HG03558 (cell line): ENCODE results near the gene NME4.
"Not testable (repeated sequence)": the region's sequence is repeated elsewhere in the genome, so short reads cannot be mapped to it uniquely, and the experiment has no call there.

Experiments
- ATAC-seq: cut with Tn5 transposase; IDR thresholded peaks from one replicate; pipeline ENCODE4 v1.9.1; 2021; ENCODE audit warnings: moderate number of reproducible peaks; ENCODE audit not compliant: unreplicated experiment; ENCODE audit errors: extremely low read depth

NME4 gene

DNA sequence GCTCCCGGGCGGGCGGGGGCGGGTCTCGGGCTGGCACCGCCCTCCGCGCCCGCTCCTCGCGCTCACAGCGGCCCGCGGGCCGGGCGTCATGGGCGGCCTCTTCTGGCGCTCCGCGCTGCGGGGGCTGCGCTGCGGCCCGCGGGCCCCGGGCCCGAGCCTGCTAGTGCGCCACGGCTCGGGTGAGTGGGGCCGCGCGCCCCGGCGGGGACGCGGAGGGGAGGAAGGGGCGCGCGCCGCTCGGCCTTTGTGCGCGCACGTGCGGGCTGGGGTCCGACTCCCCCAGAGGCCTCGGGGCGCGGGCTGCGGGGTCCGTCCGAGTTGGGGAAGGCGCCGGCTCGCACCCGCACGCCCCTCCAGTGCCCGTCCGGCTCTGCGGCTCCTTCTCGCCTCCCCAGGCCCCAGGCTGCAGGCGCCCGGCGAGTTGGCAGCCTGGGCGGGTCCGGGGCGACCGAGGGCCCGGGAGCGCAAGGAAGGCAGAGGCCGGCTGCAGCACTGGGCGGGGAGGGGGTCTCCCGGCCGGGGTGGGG is at the start of gene NME4:
NME4 (plus strand) TSS at position 65 of the 527 bp plus-strand sequence; CDS start at position 89, 24 bp downstream.
- no peak for ATAC-seq

DNA sequence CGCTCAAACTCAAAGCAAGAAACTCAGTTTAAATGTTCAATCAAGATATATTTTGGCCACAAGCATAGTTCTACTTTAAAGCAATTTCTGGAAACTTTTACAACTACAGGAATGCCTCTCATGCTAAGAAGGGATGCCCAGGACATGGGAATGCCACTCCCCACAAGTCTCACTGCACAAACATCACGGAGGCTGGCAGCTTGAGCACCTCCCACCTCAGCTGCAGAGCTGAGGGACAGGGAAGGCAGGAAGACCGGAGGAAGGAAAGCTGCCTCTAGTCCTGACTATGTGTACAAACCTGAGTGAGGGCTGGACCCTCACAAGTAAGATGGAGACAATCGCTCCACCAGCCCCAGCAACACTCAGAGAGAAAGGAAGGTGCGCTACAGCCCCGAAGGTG is 49.8 kb upstream of the NME4 start:
- ATAC-seq, result no peak

DNA sequence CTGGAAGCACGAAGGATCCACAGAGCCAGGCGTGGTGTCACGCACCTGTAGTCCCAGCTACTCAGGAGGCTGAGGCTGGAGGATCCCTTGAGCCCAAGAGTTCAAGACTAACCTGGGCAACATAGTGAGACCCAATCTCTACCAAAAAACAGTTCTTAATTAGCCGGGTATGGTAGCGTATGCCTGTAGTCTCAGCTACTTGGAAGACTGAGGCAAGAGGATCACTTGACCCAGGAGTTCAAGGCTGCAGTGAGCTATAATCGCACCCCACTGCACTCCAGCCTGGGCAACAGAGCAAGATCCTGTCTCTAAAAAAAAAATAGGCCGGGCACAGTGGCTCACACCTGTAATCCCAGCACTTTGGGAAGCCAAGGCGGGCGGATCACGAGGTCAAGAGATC is 48.5 kb upstream of the NME4 start:
- not testable (repeated sequence) for ATAC-seq

DNA sequence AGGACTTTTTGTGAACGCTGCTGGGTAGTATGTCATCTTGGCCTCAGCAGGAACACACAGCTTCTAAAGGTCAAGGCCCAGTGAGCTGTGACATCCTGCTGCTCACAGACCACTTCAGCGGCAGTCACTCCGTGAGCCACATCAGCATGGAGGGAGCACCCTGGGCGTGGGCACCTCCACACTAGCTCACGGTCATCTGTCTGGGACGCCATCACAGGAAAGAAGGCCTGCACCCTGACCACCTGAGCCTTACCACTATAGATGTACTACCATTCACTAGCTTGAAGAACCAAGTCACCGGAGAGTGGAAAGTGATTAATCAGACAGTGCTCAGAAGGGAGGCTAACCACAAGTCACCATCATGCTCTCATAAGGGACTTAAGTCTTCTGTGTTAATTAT is 47.8 kb upstream of the NME4 start:
- no peak for ATAC-seq

- no peak for ATAC-seq
These were observed 46.8 kb upstream of the NME4 start for GRCh38 chr16:350203-350602.

DNA sequence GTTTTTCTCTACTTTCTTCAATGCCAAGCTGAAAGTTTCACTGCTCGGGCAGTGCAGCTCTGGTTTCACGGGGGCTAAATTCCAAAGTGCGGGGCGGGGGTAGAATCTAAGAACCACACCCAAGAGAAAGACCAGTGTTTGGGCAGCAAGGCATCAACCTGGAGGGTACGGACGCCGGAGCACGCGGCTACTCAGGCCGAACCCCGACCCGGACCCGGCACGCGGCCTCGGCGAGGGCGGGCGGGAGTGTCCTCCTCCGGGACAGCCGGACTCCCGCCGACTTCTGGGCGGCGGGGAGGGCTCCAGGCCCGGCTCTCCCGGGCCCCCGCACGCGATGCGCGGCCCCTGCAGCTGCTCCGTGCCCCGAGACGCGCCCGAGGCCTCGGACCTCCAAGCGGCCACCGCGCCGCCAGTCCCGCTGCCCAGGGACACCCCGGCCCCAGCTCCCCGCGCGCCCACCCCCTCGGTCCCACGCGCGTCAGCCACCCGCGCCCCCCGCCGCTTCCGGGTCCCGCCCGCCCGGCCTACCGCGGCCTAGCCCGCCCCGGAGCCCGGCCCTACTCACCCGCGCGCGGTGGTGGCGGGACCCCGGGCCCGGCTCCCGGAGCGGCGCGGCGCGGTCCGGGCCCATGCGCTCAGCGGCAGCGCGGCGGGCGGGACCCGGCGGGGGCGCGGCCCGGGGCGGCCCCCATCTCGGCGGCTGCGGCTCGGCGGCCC is 45.0 kb upstream of the NME4 start:
- ATAC-seq, result peak; percentile 17

DNA sequence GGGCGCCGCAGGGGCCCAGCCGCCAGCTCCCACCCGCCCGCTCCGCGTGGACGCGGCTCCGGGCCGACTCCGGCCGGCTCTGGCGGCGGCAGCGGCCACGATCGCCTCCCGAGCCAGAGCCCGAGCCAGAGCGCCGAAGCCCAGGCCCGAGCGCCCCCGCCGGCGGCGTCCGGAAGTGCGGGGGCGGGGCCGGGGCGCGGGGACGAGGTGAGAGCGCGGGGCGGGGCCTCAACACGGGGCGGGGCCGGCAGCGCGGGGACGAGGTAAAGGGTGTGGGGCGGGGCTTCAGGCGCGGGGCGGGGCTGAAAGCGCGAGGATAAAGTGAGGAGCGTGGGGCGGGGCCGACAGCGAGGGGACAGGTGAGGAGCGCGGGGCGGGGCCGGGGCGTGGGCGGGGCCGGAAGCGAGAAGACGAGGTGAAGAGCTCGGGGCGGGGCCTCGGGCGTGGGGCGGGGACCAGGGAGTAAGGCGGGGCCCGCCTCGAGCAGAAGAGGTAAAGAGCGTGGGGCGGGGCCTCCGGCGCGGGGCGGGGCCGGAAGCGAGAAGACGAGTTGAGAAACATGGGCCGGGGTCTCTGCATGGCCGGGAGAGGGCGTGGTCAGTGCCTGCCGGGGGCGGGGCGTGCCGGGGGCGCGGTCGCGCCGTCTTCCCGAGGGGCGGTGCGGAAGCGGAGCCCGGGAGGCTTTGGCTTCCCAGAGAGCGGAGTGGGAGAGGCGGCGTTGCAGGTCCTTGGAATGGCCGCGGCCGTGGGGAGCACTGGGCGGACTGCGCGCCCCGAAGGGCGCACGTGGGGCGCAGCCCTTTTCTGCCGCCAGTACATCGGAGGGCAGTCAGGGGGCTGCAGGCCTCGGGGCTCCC is 44.2 kb upstream of the NME4 start, which contains the start of gene AXIN1:
AXIN1 (minus strand) TSS at position 177 of the 857 bp plus-strand sequence. CDS start 5,698 bp downstream, outside the sequence.
- peak; percentile 45 for ATAC-seq

- ATAC-seq, result no peak
These were observed 43.4 kb upstream of the NME4 start for GRCh38 chr16:353404-354290.

- no peak for ATAC-seq
These were observed 42.6 kb upstream of the NME4 start for GRCh38 chr16:354291-354881.

DNA sequence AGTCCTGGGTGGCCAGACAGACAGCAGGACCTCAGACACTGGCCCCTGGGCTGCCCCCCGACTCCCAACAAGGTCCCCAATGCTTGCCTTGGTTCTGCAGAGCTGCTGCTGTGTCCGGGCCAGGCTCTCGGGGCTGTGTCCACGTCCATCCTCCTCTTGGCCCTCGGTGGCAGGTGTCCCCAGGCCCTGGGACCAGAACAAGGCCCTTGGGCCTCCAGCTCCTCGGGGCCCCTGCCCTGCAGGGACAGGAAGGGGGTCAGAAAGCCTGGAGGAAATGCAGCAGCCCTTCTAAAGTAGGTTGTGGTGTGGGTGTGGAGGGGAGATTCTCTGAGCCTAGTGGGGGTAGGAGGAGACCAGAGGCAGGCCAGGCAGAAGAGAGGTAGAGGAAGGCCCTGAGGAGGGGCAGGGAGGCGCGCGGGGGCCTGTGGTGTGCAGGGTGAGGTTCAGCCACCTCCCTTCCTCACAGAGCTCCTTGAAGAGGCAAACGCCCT is 42.0 kb upstream of the NME4 start:
- ATAC-seq, result no peak

GRCh38 chr16:356741-357140 is 40.3 kb upstream of the NME4 start:
- ATAC-seq, result no peak

DNA sequence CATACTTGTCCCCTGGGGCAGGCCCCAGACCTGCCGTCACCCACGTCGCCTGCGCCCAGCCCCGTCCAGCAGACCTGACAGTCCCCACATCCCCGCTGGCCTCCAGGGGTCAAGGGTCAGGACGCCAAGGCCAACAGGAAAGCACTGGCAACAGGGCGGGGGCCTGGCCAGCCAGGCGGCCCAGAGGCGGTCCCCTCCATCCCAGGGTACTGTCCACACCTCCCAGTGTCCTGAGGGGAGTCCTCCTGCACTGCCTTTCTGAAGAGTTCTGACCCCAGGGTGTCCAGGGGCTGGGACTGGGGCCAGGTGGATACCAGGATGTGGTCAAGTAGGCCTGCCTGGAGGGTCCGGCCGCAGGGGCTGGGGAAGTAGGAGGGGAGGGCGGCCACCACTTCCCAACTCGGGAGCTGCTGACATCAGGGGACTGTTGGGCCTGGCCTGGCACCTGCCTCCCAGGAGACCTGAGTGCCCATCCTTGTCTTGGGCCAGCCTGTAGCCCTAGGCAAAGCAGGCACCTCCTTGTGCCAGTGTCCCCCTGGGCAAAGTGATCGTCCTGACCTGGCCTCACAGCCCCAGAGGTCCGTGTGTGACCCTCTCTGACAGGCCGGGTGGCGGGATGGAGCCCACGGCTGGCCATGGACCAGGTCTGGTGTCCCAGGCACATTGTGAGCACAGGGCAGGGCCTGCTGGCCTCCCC is 37.8 kb upstream of the NME4 start:
- no peak for ATAC-seq

GRCh38 chr16:359871-360697 is 36.9 kb upstream of the NME4 start:
- no peak for ATAC-seq

- no peak for ATAC-seq
These were observed 36.2 kb upstream of the NME4 start for GRCh38 chr16:360698-361336.

GRCh38 chr16:361341-361871 is 35.6 kb upstream of the NME4 start:
- ATAC-seq, result no peak

GRCh38 chr16:361872-362701 is 34.9 kb upstream of the NME4 start:
- ATAC-seq, result no peak

DNA sequence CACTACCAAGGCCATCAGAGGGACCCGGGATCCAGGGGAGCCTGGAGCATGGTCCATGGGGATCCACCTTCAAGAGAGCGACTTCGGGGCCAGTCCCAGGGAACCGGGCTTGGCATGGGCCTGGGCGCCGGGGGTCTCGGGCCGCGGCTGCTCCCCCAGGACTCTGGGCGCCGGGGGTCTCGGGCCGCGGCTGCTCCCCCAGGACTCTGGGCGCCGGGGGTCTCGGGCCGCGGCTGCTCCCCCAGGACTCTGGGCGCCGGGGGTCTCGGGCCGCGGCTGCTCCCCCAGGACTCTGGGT is 34.3 kb upstream of the NME4 start:
- not testable (repeated sequence) for ATAC-seq
